SK-N-MC (cell line): ENCODE results near the gene ITM2B.

Experiments used
- EZH2 ChIP-seq: fragments of 200-600 bp; sonication (generic); IDR thresholded peaks from one replicate; pipeline ENCODE4 v1.6.1; 2017; ENCODE audit warnings: antibody characterized with exemption
- POLR2AphosphoS5 ChIP-seq: IDR thresholded peaks from 2 replicates; pipeline ENCODE4 v1.6.1; 2012; ENCODE audit warnings: mild to moderate bottlenecking, low read depth, low read length, borderline replicate concordance

DNA sequence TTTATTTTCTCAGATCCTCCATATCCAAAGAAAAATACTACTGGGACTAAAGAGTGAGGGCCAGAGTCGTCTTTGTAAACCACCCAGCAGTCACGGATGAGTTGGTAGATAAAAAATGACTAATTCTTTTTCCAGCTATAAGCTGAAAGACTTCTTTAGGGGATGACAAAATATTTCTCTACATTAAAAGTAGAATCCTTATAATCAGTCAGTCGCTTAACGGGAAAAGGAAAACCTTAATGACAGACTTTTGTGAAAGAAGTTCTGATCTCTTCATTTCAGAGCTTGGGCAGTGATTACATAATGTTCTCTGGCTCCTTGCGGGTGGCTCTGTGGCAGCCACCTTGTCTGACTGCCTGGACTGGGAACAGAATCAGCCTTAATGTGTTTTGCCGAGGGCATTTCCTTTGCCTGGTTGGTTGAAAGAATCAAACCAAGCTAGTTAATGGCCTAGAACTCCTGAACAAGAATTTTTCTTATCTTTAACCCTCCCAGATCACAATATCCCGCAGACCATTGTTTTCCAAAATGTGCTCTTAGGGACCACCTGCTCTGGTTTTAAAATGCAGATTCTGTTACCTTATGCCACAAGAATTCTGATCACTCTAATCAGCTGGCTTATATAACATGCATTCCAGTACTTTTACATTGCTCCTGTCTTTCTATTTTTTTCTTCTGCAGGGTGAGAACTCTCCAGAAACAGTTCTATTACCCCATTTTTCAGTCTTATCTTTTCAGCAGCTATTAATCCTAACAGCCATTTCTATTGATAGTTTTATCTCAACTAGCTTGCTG is 2.5 kb downstream of the ITM2B start:
- TF ChIP-seq EZH2: no peak
- peak; percentile 51; the same call in 1 of the 2 replicates for TF ChIP-seq POLR2AphosphoS5
